K562 (cell line): ENCODE data around the gene PNRC1. TPM values are rescaled to one million over a fixed set of nuclear protein-coding genes. Genes with fewer than 3 reads are reported as not detected.

Experiments used
- ASH1L ChIP-seq: fragments of 450-650 bp; IDR thresholded peaks from 2 replicates; pipeline ENCODE4 v1.6.1; 2018; ENCODE audit warnings: borderline replicate concordance, mild to moderate bottlenecking, low read depth; ENCODE audit not compliant: partially characterized antibody
- BHLHE40 ChIP-seq: IDR thresholded peaks from 2 replicates; pipeline ENCODE4 v1.6.1; 2011; ENCODE audit warnings: low read length, improper control_type of control experiment
- CBFA2T2 ChIP-seq: fragments of 450-650 bp; conservative IDR thresholded peaks from 2 replicates; pipeline ENCODE4 v1.6.1; 2017; ENCODE audit warnings: mild to moderate bottlenecking
- CREB1 ChIP-seq, 2 experiments: sonication (generic) in 1 of 2; formaldehyde crosslinking in 1 of 2; IDR thresholded peaks; 2 replicates each; pipeline versions ENCODE4 v1.6.1 to v1.8.0; 2012 to 2022; ENCODE audit warnings: inconsistent platforms in 1 of 2, mild to moderate bottlenecking in 1 of 2, missing genetic modification reagents in 1 of 2, moderate library complexity in 1 of 2
- EHMT2 ChIP-seq: fragments of 450-650 bp; IDR thresholded peaks from 2 replicates; pipeline ENCODE4 v1.6.1; 2018; ENCODE audit warnings: antibody characterized with exemption
- EP300 ChIP-seq: IDR thresholded peaks from 2 replicates; pipeline ENCODE4 v1.6.1; 2012; ENCODE audit warnings: low read length, improper control_type of control experiment
- FOXA3 ChIP-seq, 2 experiments: fragments of 450-650 bp in 1 of 2; sonication (generic) in 1 of 2; formaldehyde crosslinking; IDR thresholded peaks in 1 of 2; conservative IDR thresholded peaks in 1 of 2; 2 replicates each; pipeline versions ENCODE4 v1.4.0 to v1.8.0; 2020 to 2022; ENCODE audit warnings: mild to moderate bottlenecking in 2 of 2, missing genetic modification reagents in 1 of 2
- HDAC1 ChIP-seq, 2 experiments: fragments of 450-650 bp; IDR thresholded peaks; 2 replicates each; pipeline ENCODE4 v1.6.1; 2016 to 2017; ENCODE audit warnings: inconsistent platforms in 1 of 2, mild to moderate bottlenecking in 1 of 2, moderate library complexity in 1 of 2
- MEF2D ChIP-seq: conservative IDR thresholded peaks from 2 replicates; pipeline ENCODE4 v1.6.1; 2016; ENCODE audit warnings: low read depth, missing genetic modification characterization, missing compliant biosample characterization
- PBX2 ChIP-seq, 2 experiments: IDR thresholded peaks in 1 of 2; conservative IDR thresholded peaks in 1 of 2; 2 replicates each; pipeline ENCODE4 v1.6.1; 2016; ENCODE audit warnings: low read depth in 2 of 2, mild to moderate bottlenecking in 1 of 2, missing compliant biosample characterization in 1 of 2, missing genetic modification characterization in 1 of 2, moderate library complexity in 1 of 2
- POLR3G ChIP-seq: IDR thresholded peaks from 2 replicates; pipeline ENCODE4 v1.6.1; 2011; ENCODE audit not compliant: insufficient read length, insufficient replicate concordance; ENCODE audit errors: extremely low read depth
- PRPF4 ChIP-seq: fragments of 200-400 bp; formaldehyde crosslinking; IDR thresholded peaks from one replicate; pipeline ENCODE4 v1.6.1; 2017; ENCODE audit warnings: low read length, low read depth, mild to moderate bottlenecking; ENCODE audit not compliant: insufficient read depth, poor library complexity, severe bottlenecking
- ZC3H11A ChIP-seq: IDR thresholded peaks from 2 replicates; pipeline ENCODE4 v1.6.1; 2012; ENCODE audit warnings: low read depth, low read length, improper control_type of control experiment
- ZNF124 ChIP-seq: sonication (generic); formaldehyde crosslinking; IDR thresholded peaks from 2 replicates; pipeline ENCODE4 v1.8.1; 2022; ENCODE audit warnings: missing genetic modification reagents
- ZNF311 ChIP-seq: fragments of 250-450 bp; sonication (Bioruptor Pico); IDR thresholded peaks from 2 replicates; pipeline ENCODE4 v1.4.0; 2020; ENCODE audit warnings: mild to moderate bottlenecking, moderate library complexity
- ZNF655 ChIP-seq: fragments of 250-450 bp; sonication (Bioruptor Pico); IDR thresholded peaks from 2 replicates; pipeline ENCODE4 v1.5.0; 2021
- polyA plus RNA-seq, 8 experiments: library from polyadenylated mRNA; depleted of rRNA in 4 of 8; stranded (reverse) in 5 of 8; unstranded in 3 of 8; fragments of >200 nt; fragmentation: Nextera tagmentation in 2 of 8; fragmentation: Illumina TruSeq in 1 of 8; extraction: Ambion mirVana in 2 of 8; extraction: Trizol in 1 of 8; gene quantifications; 2 replicates each; pipeline versions ENCODE4 v1.2.1 to v1.2.3, GENCODE V29; 2011 to 2014; ENCODE audit warnings: inconsistent platforms in 1 of 8, missing spikeins in 1 of 8
- total RNA-seq, 7 experiments: library from RNA; depleted of rRNA in 6 of 7; stranded (reverse); fragments of >200 nt in 6 of 7; fragmentation: Illumina TruSeq in 2 of 7; extraction: Trizol in 2 of 7; gene quantifications; 2 replicates each; pipeline versions ENCODE4 v1.2.1 to v1.2.3, GENCODE V29; 2011 to 2021; ENCODE audit warnings: low replicate concordance in 1 of 7
- TF ChIP-seq, protein P1 (sequence below): sonication (generic); formaldehyde crosslinking; IDR thresholded peaks from 2 replicates; pipeline ENCODE4 v1.8.1; 2023; ENCODE audit warnings: mild to moderate bottlenecking, missing genetic modification reagents, moderate library complexity
- TF ChIP-seq, protein P2 (sequence below): sonication (generic); formaldehyde crosslinking; IDR thresholded peaks from 2 replicates; pipeline ENCODE4 v1.8.0; 2022; ENCODE audit warnings: missing genetic modification reagents, mild to moderate bottlenecking, borderline replicate concordance

Gene PNRC1
- total and polyA plus RNA-seq, 9 of the 15 experiments (the other 6 are each of a cell fraction or from before 2014, with no cell fraction given), result 1.2 to 10.8 (median 6.5) TPM

GRCh38 chr6:89035252-89036101 is 45.1 kb upstream of the PNRC1 start (continued):
- TF ChIP-seq ZNF311 (no peak), CBFA2T2 (no peak), CREB1 (IDR thresholded peaks at IDR 0.05) (no peak), CREB1 (CRISPR knock-in tag; IDR thresholded peaks at IDR 0.05) (no peak), HDAC1 (IDR thresholded peaks at IDR 0.05) (no peak), ZC3H11A (no peak), ZNF655 (no peak), MEF2D (peak; percentile 88), EHMT2 (peak; percentile 67), ZNF124 (CRISPR knock-in tag) (no peak), FOXA3 (CRISPR knock-in tag; conservative IDR thresholded peaks at IDR 0.05 in 1 of 2, IDR thresholded peaks at IDR 0.05 in 1 of 2) (0 out of 4 replicates have a peak, but pooled peaks of 1 of the 2 experiments have one; percentile 10), ASH1L (no peak), POLR3G (no peak), EP300 (peak; percentile 67), PRPF4 (no peak), BHLHE40 (peak; percentile 27), PBX2 (CRISPR knock-in tag; IDR thresholded peaks at IDR 0.05; ENCODE audit: low read depth) (no peak), PBX2 (tag; conservative IDR thresholded peaks at IDR 0.05; ENCODE audit: low read depth) (peak; percentile 99)
- TF ChIP-seq, protein P1, sequence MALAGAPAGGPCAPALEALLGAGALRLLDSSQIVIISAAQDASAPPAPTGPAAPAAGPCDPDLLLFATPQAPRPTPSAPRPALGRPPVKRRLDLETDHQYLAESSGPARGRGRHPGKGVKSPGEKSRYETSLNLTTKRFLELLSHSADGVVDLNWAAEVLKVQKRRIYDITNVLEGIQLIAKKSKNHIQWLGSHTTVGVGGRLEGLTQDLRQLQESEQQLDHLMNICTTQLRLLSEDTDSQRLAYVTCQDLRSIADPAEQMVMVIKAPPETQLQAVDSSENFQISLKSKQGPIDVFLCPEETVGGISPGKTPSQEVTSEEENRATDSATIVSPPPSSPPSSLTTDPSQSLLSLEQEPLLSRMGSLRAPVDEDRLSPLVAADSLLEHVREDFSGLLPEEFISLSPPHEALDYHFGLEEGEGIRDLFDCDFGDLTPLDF (CRISPR knock-in tag), result no peak
- TF ChIP-seq, protein P2, sequence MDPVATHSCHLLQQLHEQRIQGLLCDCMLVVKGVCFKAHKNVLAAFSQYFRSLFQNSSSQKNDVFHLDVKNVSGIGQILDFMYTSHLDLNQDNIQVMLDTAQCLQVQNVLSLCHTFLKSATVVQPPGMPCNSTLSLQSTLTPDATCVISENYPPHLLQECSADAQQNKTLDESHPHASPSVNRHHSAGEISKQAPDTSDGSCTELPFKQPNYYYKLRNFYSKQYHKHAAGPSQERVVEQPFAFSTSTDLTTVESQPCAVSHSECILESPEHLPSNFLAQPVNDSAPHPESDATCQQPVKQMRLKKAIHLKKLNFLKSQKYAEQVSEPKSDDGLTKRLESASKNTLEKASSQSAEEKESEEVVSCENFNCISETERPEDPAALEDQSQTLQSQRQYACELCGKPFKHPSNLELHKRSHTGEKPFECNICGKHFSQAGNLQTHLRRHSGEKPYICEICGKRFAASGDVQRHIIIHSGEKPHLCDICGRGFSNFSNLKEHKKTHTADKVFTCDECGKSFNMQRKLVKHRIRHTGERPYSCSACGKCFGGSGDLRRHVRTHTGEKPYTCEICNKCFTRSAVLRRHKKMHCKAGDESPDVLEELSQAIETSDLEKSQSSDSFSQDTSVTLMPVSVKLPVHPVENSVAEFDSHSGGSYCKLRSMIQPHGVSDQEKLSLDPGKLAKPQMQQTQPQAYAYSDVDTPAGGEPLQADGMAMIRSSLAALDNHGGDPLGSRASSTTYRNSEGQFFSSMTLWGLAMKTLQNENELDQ (CRISPR knock-in tag), result no peak
